ENCODE data around the gene ORM2.

The ORM2 gene

GRCh38 chr9:114371973-114372917 lies 42.6 kb downstream of the ORM2 start:
- H4K20me1 ChIP-seq (ENCODE audit: insufficient read depth, low read length, poor library complexity, severe bottlenecking) = no peaks in the 10 kb centered on the region
- peak overlapping the region; percentile 82 for H3K9ac ChIP-seq (ENCODE audit: low read depth, low read length, poor library complexity, severe bottlenecking)
- H2AFZ ChIP-seq (ENCODE audit: low read length) = no peak overlapping the region
- no peak for TF ChIP-seq CTCF (conservative IDR thresholded peaks at IDR 0.05; ENCODE audit: low read length)
- TF ChIP-seq EZH2phosphoT487 (IDR thresholded peaks at IDR 0.05; ENCODE audit: borderline replicate concordance) = no peak
- H3K4me1 ChIP-seq (ENCODE audit: insufficient read depth, low read length, poor library complexity, severe bottlenecking) = peaks cover 67% of the 10 kb centered on the region
- no peaks in the 10 kb centered on the region for H3K27me3 ChIP-seq (ENCODE audit: insufficient read depth, low read length, poor library complexity, severe bottlenecking)
- H3K4me3 ChIP-seq (ENCODE audit: low read length, poor library complexity, severe bottlenecking) = peak overlapping the region; percentile 73
- no peaks in the 10 kb centered on the region for H3K9me3 ChIP-seq (ENCODE audit: insufficient read depth, low read depth, low read length)
- peaks cover 13% of the 10 kb centered on the region; the same call in 1 of the 2 replicates for H3F3A ChIP-seq (ENCODE audit: low read depth)
- H3K4me2 ChIP-seq (ENCODE audit: low read depth, low read length, poor library complexity, severe bottlenecking) = peak overlapping the region; percentile 95
- no peaks in the 10 kb centered on the region for H3K9me2 ChIP-seq (replicated peaks; ENCODE audit: low read depth, low read length)
- peaks cover 59% of the 10 kb centered on the region for H3K36me3 ChIP-seq (ENCODE audit: insufficient read depth, low read length)
- peaks cover 65% of the 10 kb centered on the region for H3K79me2 ChIP-seq (ENCODE audit: insufficient read depth, low read length)

- Histone ChIP-seq H3K9me2 (replicated peaks; ENCODE audit: low read depth, low read length) (no peaks in the 10 kb centered on the region), H3F3A (ENCODE audit: low read depth) (peaks cover 13% of the 10 kb centered on the region; the same call in 1 of the 2 replicates), H3K4me3 (ENCODE audit: low read length, poor library complexity, severe bottlenecking) (peak overlapping the region; percentile 73), H3K9ac (ENCODE audit: low read depth, low read length, poor library complexity, severe bottlenecking) (peak overlapping the region; percentile 82), H3K4me1 (ENCODE audit: insufficient read depth, low read length, poor library complexity, severe bottlenecking) (peaks cover 68% of the 10 kb centered on the region), H3K36me3 (ENCODE audit: insufficient read depth, low read length) (peaks cover 57% of the 10 kb centered on the region), H4K20me1 (ENCODE audit: insufficient read depth, low read length, poor library complexity, severe bottlenecking) (no peaks in the 10 kb centered on the region), H3K4me2 (ENCODE audit: low read depth, low read length, poor library complexity, severe bottlenecking) (peak overlapping the region; percentile 95), H3K9me3 (ENCODE audit: insufficient read depth, low read depth, low read length) (no peaks in the 10 kb centered on the region), H2AFZ (ENCODE audit: low read length) (no peak overlapping the region), H3K27me3 (ENCODE audit: insufficient read depth, low read length, poor library complexity, severe bottlenecking) (no peaks in the 10 kb centered on the region), H3K79me2 (ENCODE audit: insufficient read depth, low read length) (peaks cover 70% of the 10 kb centered on the region)
- no peak for TF ChIP-seq EZH2phosphoT487 (IDR thresholded peaks at IDR 0.05; ENCODE audit: borderline replicate concordance)
- peak; percentile 20; the same call in 1 of the 2 replicates for TF ChIP-seq CTCF (conservative IDR thresholded peaks at IDR 0.05; ENCODE audit: low read length)
Measured at GRCh38 chr9:114372921-114373448, 43.3 kb downstream of the ORM2 start.

- Histone ChIP-seq H3K4me1 (ENCODE audit: insufficient read depth, low read length, poor library complexity, severe bottlenecking) (peaks cover 76% of the 10 kb centered on the region), H3K4me2 (ENCODE audit: low read depth, low read length, poor library complexity, severe bottlenecking) (peak overlapping the region; percentile 95)
Measured at GRCh38 chr9:114373960-114374730, 44.5 kb downstream of the ORM2 start.

More at GRCh38 chr9:114373960-114374730, 44.5 kb downstream of the ORM2 start:
- TF ChIP-seq EZH2phosphoT487 (IDR thresholded peaks at IDR 0.05; ENCODE audit: borderline replicate concordance) (no peak), CTCF (conservative IDR thresholded peaks at IDR 0.05; ENCODE audit: low read length) (no peak)
- H2AFZ ChIP-seq (ENCODE audit: low read length) = no peak overlapping the region
- no peaks in the 10 kb centered on the region for H3K9me2 ChIP-seq (replicated peaks; ENCODE audit: low read depth, low read length)
- H3K9ac ChIP-seq (ENCODE audit: low read depth, low read length, poor library complexity, severe bottlenecking) = peak overlapping the region; percentile 81
- peaks cover 59% of the 10 kb centered on the region for H3K36me3 ChIP-seq (ENCODE audit: insufficient read depth, low read length)
- peaks cover 13% of the 10 kb centered on the region; the same call in 1 of the 2 replicates for H3F3A ChIP-seq (ENCODE audit: low read depth)
- H3K4me3 ChIP-seq (ENCODE audit: low read length, poor library complexity, severe bottlenecking) = peak overlapping the region; percentile 60
- peaks cover 9% of the 10 kb centered on the region for H4K20me1 ChIP-seq (ENCODE audit: insufficient read depth, low read length, poor library complexity, severe bottlenecking)
- peaks cover 73% of the 10 kb centered on the region for H3K79me2 ChIP-seq (ENCODE audit: insufficient read depth, low read length)
- no peaks in the 10 kb centered on the region for H3K9me3 ChIP-seq (ENCODE audit: insufficient read depth, low read depth, low read length)
- no peaks in the 10 kb centered on the region for H3K27me3 ChIP-seq (ENCODE audit: insufficient read depth, low read length, poor library complexity, severe bottlenecking)

Measured in Loucy (cell line).